ENCODE results near the gene SHANK3.

The SHANK3 gene

DNA sequence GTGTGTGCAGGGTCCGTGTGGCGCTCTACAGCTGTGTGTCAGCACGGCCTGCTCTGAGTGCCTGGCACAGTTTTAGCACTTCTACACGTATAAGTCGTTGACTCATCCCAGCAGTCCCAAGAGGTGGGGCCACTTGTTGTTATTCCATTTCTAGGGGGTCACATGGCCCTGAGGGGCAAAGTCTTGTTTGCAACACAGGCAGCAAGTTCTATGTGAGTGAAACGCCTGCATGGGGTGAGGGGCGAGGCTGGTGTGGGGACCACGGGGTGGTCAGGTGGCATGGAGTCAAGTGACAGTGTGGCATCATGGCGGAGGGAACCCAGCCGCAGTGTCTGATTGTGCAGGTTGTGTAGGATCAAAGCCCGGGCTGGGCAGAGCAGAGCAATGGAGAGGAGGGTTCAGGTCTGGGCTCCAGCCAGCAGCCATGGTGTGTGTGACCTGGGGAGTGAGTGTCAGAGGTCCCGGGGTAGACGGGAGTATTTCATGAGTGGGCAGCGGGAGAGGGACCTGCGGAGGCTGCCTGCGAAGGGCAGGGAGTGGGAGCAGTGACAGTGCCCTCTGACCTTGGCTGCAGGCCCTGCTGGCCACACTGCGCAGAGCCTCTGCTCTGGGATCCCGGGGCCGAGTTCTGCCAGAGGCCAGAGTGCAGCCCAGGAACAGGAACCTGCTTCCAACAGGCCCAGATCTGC is 27.9 kb downstream of the SHANK3 start:
- peak; percentile 7 for DNase-seq

DNA sequence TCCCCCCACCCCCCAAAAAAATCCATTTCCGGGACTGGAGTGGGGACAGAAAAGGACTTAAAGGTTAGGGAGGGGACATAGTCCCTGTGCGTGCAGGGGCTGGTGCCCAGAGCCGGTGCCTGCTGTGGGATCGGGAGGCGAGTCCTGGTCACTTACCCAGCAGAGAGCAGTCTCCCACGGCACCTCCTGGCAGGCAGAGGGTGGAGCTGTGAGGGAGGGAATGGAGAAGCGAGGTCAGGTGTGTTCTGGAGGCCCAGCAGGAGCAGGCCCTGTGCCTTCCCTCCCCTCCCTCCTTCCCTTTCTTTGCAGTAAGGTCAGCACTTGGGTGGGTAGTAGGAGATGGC is 28.4 kb downstream of the SHANK3 start:
- DNase-seq, result no peak

DNA sequence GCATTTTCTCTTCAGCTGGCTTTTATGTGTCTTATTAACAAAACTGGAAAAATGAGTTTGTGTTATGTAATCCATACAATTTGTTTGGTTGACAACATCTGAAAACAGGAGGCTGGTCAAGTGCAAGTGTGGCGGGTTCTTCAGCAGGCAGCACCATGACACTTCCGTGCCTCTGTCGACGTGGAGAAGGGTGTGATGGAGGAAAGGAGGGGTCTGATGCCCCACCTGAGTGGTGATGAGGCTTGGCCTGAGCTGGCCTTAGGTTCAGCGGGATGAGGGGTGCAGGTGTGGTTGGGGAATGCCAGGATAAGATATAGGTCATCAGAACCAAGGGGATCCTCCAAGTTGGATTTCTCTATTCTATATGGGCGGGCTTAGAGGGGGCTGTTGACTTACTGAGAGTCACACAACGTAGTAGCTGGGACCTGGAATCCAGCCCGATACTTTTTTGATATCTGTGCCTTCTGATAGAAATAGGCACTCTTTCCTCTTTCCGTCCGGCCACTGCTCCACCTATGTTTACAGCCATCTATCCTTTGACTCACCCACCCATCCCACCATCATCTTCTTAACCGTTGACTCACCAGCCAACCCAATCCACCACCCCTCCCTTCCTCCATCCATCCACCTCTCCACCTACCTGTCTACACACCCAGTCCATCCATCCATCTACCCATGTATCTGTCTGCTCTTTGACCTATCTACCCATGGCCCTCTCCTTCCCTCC is 29.0 kb downstream of the SHANK3 start:
- no peak for DNase-seq

DNA sequence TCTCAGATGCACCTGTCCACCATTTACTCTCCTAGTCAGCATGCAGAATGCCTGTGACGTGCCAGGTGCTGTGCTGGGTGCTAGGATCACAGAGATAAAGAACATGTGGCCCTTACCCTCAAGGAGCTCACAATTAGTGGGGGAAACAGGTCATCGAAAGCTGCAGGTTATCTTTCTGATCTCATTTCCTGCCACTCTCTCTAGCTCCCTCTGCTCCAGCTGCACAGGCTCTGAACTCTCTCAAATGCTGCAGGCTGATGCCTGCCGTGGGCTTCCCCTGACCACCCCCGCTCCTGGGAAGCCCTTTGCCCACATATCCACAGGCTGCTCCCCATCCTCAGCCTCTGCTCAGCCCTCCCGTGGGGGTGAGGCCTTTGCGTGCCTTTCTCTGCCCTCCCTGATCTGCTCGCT is 29.6 kb downstream of the SHANK3 start:
- DNase-seq, result no peak

DNA sequence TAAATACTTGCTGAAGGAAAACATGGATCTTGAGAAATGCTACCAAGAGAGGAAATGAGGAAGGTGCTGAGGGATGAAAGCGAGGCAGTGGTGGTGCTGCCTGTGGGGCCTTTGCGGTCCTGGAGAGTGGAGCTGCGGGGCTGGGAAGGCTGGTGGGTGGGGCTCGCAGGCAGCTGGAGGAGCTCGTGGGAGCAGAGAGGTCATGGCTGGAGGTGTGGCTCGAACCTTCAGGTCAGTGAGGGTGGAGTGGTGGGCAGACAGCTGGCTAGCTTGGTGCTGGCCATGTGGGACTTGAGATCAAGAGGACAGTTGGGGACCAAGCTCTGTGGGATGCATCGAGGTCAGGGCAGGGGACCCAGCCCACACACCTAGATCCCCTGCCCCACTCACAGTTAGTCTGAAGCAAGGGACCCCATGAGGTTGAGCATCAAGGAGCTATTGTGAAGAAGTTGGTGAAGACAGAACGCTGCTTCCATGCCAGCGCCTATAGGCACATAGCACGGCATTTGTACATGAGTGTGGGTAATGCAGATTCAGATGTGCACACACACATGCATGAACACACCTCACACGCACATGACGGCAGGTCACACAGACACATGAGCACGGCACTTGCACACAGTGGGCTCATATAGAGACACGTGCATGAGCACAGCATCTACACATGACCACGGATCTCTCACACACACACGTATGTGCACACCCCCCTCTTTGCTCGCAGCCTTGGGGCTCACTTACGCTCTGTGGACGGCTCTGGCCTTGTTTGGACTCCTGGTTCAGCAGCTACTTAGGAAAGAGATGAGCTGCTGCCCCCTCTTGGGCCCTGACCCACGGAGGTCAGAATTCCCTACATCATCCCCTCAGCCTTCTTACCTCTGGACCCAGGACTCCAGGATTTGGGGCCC is 30.4 kb downstream of the SHANK3 start:
- no peak for DNase-seq

DNA sequence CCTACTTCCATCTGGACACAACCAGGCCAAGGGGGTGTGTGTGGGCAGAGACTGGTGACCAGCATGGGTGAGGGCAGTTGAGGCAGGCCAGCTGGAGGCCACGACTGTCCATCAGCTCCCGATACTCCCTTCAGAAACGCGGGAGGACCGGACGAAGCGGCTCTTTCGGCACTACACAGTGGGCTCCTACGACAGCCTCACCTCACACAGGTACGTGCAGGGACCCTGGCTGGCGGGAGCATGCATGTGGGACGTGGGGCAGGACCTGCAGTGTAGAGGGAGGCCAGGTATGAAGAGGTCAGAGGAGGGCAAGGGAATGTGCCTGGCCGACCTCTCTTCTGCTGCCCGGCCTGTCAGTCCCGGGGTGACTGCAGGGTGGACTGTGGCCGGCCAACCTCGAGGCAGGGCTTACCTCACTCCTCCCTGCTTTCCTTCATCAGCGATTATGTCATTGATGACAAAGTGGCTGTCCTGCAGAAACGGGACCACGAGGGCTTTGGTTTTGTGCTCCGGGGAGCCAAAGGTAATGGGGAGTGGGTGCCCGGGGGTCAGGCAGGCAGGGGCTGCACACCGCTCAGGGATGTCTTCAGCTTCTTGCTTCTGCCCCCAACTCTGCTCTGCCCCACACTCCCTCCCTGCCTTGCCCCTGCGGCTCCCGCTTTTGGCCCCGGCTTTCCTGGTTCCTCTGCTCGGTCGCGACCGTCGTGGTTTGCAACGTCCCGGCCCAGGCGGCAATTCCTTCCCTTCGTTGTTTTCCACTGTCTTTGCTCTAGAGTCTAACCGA is 31.3 kb downstream of the SHANK3 start:
- no peak for DNase-seq

DNA sequence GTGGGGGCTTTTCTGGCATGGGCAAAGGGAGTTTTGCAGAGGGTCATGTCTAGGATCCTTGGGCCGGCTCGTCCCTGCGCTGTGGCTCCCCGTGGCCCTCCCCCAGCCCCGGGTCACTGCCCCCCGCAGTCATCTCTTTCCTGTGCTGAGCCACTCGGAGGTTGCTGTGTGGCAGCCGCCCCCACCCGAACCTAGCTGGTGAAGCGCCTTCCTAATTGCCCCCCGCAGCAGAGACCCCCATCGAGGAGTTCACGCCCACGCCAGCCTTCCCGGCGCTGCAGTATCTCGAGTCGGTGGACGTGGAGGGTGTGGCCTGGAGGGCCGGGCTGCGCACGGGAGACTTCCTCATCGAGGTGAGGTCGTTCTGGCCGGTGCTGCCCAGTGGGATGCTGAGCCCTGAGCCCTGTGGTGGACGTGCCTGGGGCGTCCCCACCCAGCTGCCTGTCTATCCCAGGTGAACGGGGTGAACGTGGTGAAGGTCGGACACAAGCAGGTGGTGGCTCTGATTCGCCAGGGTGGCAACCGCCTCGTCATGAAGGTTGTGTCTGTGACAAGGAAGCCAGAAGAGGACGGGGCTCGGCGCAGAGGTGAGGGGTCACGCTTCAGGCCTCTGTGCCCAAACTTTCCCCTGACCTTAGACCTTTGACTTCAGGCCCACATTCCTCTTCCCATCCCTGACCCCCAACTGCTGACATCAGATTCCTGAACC is 32.0 kb downstream of the SHANK3 start:
- DNase-seq, result no peak

DNA sequence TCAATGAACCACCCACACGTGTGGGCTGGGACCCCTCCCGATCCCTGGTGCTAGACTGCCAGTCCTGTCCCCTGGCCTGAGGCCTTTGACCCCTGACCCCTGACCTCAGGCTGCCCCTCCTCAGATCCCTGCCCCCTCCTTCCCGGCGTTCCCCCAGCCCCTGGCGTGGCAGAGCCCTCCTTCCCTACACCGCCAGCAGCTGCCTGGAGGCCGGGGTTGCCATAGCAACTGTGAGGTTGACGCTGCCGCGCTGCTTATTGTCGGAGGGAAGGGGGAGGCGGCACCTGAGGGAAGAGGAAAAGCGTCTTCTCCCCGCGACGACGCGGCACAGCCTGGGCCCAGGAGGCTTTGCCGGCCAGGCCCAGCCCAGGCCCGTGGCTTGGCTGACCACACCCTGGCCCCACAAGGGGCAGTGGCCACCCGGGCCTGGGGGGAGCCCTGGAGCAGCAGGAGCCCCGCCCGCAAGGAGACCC is 32.6 kb downstream of the SHANK3 start:
- peak; percentile 51 for DNase-seq

DNA sequence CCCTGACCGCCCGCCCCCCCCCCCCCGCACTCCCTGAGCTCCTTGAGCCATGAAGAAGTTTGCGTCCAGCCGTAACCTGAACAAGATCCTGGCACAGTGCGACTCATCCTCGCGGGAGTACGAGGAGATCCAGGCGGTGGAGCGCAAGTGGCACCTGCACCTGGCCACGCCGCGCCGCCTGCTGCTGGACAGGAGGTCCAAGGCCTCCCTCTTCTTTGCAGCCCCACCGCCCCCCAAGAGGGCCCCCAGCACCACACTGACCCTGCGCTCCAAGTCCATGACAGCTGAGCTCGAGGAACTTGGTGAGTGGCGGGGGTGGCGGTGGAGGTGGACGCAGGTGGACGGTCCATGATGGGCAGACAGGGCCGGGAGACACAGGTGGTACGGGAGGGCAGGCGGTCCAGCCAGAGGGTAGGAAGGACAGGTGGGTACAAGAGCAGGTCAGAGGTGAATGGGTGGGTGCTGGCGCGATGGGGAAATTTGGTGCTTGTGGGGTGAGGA is 33.3 kb downstream of the SHANK3 start:
- no peak for DNase-seq

DNA sequence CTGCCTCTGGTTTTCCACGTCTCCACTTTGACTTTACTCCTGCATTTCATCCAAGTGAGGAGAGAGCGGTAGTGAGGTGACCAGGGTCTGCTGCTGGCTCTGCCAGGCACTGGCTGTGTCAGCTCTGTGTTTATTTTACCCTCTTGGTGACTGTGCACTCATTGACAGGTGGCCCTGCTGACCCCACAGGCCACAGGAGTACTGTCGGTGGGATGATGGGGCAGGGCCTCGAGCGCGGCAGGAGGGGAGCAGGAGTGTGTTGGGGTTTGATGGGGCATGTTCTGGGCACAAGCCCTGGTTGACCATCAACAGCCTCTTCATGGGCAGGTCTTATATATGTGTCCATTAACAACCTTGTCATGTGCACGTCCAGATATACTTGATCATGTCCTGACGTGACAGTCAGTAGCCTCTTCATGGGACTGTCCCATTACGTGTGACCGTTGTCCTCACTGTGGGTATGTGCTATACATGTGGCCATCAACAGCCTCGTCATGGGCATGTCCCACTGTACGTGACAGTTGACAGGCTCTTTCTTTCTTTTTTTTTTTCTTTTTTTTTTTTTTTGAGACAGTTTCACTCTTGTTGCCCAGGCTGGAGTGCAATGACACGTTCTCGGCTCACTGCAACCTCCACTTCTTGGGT is 34.0 kb downstream of the SHANK3 start:
- no peak for DNase-seq

DNA sequence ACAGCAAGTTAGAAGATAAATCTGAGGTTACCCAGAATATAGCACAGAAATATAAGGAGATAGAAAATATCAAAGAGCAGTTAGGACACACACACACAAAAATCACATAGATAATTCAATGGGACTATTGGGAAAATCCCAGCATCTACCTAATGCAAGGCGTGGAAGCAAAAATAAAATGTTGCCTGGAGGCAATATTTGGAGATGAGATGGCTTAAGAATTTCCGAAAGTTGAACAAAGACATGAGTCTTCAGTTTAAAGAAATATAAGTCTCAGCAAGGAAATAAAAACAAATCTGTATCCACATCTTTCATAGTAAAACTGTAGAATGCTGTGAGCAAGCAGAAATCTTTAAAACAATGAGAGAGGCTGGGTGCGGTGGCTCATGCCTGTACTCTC is 35.9 kb downstream of the SHANK3 start:
- no peak for DNase-seq

DNA sequence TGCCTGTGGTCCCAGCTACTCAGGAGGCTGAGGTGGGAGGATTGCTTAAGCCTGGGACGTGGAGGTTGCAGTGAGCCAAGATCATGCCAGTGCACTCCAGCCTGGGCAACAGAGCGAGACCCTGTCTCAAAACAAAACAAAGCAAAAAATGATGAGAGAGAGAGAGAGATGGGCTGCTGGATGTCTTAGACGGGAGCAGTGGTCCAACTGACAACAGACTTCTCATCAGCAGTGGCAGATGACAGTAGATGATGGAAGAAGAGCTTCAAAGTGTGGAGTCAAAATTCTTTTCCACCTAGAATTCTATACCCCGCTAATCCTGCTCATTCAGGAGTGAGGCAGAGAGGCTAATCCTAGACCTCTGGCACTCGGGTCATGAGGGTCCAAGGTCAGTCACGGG is 36.4 kb downstream of the SHANK3 start:
- DNase-seq, result no peak

DNA sequence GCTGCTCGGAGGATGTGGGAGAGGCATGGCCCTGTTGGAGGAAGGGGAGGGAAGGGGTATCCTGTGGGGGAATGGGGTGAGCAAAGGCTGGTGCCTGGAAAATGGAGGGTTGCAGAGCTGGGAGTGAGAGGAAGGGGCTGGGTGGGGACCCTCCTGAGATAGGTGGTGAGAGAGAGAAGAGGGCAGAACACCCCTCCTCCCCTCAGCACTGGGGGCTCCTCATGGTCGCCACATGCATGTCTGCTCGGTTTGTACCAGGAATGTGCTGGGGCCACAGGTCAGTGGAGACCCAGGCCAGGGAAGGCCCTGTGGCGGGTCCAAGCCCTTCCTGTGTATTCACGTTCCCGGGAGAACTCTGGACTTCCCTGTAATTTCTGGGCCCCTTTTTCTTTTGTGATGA is 37.6 kb downstream of the SHANK3 start:
- DNase-seq, result no peak

DNA sequence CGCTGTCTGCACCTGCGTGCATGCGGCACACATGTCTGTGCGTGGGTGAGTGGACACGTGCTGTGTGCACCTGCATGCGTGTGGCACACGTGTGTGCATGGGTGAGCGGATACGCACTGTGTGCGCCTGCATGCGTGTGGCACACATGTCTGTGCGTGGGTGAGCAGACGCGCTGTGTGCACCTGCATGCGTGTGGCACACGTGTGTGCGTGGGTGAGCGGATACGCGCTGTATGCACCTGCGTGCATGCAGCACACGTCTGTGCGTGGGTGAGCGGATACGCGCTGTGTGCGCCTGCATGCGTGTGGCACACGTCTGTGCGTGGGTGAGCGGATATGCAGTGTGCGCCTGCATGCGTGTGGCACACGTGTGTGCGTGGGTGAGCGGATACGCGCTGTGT is 38.3 kb downstream of the SHANK3 start:
- no peak for DNase-seq

DNA sequence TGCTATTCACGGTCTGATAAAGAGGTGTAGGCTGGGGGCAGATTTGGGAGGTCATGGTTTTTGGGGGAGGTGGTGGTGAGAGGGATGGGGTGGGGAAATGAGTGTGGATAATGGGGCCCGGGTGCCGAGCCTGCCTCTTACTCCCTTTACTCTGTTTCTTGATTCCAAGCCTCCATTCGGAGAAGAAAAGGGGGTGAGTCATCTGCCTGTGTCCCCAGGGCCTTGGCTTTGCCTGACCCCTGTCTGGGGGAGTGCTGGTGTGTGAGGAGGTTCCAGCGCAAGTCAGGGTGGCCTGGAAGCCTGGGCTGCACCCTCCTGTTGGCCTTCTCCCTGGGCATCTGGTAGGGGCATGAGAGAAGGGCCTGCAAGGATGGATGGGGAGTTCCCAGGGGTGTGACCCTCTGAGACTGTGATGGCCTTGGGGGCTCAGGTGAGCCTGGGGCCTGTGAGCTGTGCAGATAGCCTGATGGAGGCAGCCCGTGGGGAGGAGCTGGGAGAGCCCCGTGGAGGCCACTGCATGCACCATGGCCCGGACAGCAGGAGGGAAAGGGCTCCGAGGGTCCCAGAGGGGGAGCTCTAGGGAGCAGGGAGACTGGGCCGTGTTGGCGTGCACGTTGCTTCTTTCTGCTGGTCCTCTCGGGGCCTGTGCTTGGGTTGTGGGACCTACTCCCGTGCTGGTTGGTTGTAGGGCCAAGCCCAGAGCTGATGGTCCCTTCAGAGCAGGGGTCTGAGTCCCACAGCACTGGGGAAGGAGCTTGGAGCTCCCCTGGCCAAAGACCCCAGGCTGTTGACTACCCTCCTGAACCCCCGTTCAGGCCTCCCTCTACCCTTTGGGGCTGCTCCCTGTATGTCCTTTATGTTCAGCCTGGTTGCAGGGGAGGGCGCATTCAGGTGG is 39.1 kb downstream of the SHANK3 start:
- DNase-seq, result no peak

DNA sequence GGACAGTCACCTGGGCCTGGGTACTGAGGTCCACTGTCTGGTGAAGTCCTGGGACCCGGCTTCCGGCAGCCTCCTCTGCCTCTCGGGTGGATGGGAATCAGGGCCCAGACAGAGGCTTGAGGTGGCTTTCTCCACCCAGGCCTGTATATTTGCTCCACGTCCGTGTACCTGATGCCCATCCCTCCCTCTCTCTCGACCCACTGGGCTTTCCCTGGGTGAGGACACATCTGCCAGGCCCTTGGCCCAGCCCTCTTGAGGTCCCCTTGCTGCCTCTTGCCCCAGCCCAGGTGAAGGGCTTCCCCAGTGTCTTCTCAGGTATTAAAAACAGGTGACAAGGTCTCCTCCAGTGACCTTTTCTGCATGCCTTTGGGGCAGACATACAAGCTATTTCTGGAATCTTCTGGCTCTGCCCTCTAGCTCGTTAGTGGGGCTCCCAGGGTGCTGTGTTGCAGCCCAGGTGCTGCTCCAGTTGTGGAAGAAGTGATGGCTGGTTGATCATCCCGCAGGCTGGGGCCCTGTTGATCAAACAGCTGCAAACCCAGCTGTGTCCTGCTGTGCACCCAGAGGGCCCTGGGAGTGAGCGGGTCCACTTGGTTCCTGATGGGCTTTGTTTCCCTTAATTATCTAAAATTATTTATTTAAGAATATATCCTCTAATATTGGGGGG is 39.9 kb downstream of the SHANK3 start:
- no peak for DNase-seq

DNA sequence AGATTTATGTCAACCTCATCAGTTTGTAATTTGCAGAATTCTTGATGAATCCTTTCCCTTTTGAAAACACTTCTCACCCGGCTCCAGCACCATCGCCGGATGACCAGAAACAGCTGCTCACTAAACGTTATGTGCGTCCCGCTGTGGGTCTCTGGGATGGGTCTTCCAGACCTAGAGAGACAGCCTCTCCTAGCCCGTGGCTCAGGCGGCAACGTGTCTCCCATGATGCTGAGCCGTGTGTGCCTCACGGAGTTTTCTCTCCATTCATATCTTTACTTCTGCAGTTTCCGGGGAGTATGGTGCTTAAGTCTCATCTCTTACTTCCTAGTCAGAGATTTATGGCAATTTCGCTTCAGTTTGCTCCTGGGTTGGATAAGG is 40.4 kb downstream of the SHANK3 start:
- no peak for DNase-seq

DNA sequence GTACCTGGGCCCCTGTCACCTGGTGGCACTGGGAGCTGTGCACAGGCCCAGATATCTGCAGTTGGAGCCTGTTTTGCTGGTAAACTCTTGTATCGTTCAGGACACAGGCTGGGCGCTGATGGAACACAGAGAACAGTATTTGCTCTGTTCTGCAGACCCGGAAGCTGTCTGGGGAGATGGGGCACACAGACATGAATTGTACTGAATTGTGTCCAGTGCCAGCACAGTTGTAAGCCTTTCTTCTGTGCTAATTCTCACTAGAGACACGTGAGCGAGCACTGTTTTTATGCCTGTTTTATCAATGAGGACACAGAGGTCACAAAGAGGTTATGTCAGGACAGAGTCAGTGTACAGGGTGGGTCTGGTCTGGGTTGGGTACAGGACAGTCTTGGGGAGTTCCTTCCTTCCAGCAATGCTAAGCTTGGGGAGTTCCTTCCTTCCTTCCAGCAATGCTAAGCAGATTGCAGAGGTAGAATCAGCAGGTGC is 41.0 kb downstream of the SHANK3 start:
- no peak for DNase-seq

DNA sequence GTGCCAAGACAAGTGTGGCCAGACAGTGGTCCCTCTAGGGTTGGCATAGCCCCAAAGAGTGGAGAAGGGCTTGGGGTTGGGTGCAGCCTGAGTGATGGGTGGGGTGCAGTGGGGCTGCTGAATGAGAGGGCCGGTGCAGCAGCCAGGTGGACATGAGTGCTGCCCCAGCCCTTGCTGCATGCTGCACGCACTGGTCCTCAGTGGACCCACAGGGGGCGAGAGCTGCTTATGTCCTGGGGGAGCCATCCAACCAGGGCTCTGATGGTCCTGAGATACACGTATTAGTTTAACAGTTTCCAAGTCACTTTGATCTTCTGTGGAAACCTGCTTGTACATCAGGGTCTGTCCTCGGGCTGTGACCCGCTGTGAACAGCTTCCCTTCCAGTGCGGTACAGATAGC is 41.5 kb downstream of the SHANK3 start:
- no peak for DNase-seq

Data from fibroblast of skin of back (primary cell).